ENCODE data around the gene MAGI2. TPM values are rescaled to one million over a fixed set of nuclear protein-coding genes. Genes with fewer than 3 reads are reported as not detected.
A peak's percentile ranks its signal among the peaks of the same experiment; 100 is the strongest.

MAGI2 gene
- total and polyA plus RNA-seq, 4 donors, result 43.4 to 61.3 (median 50.1) TPM

- H3K27me3 ChIP-seq (ENCODE audit: control insufficient read depth, insufficient read depth, low read length), result no peaks in the 10 kb centered on the region
- peaks cover 4% of the 10 kb centered on the region for H3K4me1 ChIP-seq (ENCODE audit: control insufficient read depth, insufficient read depth, low read length)
- DNase-seq (ENCODE audit: low read depth in 4 of 6, low spot score in 6 of 6), result no peak
- H3K4me3 ChIP-seq (ENCODE audit: low read depth, low read length), result no peak overlapping the region
- H3K27ac ChIP-seq (ENCODE audit: low read depth, low read length), result no peak overlapping the region
- no peaks in the 10 kb centered on the region for H3K9me3 ChIP-seq (ENCODE audit: control insufficient read depth, insufficient read depth, low read length)
- WGBS (ENCODE audit: insufficient coverage), result no CpG with 5 or more reads among the region's 1 CpG
- peaks cover 5% of the 10 kb centered on the region for H3K36me3 ChIP-seq (ENCODE audit: control insufficient read depth, insufficient read depth, low read length)
These were observed 1397.9 kb downstream of the MAGI2 start for GRCh38 chr7:78055599-78055998.

GRCh38 chr7:78055001-78055573 is 1398.4 kb downstream of the MAGI2 start:
- no peaks in the 10 kb centered on the region for H3K27me3 ChIP-seq (ENCODE audit: control insufficient read depth, insufficient read depth, low read length)
- H3K36me3 ChIP-seq (ENCODE audit: control insufficient read depth, insufficient read depth, low read length), result peaks cover 5% of the 10 kb centered on the region
- H3K4me3 ChIP-seq (ENCODE audit: low read depth, low read length), result no peak overlapping the region
- H3K27ac ChIP-seq (ENCODE audit: low read depth, low read length), result no peak overlapping the region
- DNase-seq (ENCODE audit: low read depth in 4 of 6, low spot score in 6 of 6), result peak in 1 of 6 donors; percentile 64
- peaks cover 4% of the 10 kb centered on the region for H3K4me1 ChIP-seq (ENCODE audit: control insufficient read depth, insufficient read depth, low read length)
- no CpG with 5 or more reads among the region's 3 CpGs for WGBS (ENCODE audit: insufficient coverage)
- no peaks in the 10 kb centered on the region for H3K9me3 ChIP-seq (ENCODE audit: control insufficient read depth, insufficient read depth, low read length)

- peaks cover 4% of the 10 kb centered on the region for H3K4me1 ChIP-seq (ENCODE audit: control insufficient read depth, insufficient read depth, low read length)
- 53% methylated on average over 4 of the region's 7 CpGs for WGBS (ENCODE audit: insufficient coverage)
- H3K27ac ChIP-seq (ENCODE audit: low read depth, low read length), result no peak overlapping the region
- DNase-seq (ENCODE audit: low read depth in 4 of 6, low spot score in 6 of 6), result no peak
- H3K9me3 ChIP-seq (ENCODE audit: control insufficient read depth, insufficient read depth, low read length), result no peaks in the 10 kb centered on the region
- H3K36me3 ChIP-seq (ENCODE audit: control insufficient read depth, insufficient read depth, low read length), result peaks cover 5% of the 10 kb centered on the region
- no peak overlapping the region for H3K4me3 ChIP-seq (ENCODE audit: low read depth, low read length)
- no peaks in the 10 kb centered on the region for H3K27me3 ChIP-seq (ENCODE audit: control insufficient read depth, insufficient read depth, low read length)
These were observed 1401.4 kb downstream of the MAGI2 start for GRCh38 chr7:78052112-78052511.

DNA sequence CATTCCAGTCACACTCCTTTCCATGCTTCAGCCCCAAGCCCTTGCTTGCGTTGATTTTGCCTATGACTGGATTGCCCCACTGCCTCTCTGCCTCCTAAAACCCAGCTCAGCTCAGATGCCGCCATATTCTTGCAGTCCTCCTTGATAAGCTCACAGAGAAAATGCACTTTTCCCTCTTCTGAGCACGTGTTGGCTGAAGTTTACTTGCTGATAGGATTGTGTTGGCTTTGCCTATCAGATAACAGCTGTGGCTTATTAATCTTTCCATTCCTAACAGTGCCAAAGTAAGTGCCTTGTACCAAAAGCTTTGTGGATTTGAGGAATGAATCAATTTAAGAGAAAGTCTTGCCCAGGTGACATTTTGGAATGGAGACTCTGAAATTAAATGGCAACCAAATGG is 1405.7 kb downstream of the MAGI2 start:
- H3K4me1 ChIP-seq (ENCODE audit: control insufficient read depth, insufficient read depth, low read length), result peaks cover 4% of the 10 kb centered on the region
- H3K4me3 ChIP-seq (ENCODE audit: low read depth, low read length), result no peak overlapping the region
- peaks cover 5% of the 10 kb centered on the region for H3K36me3 ChIP-seq (ENCODE audit: control insufficient read depth, insufficient read depth, low read length)
- H3K9me3 ChIP-seq (ENCODE audit: control insufficient read depth, insufficient read depth, low read length), result no peaks in the 10 kb centered on the region
- no peaks in the 10 kb centered on the region for H3K27me3 ChIP-seq (ENCODE audit: control insufficient read depth, insufficient read depth, low read length)
- DNase-seq (ENCODE audit: low read depth in 4 of 6, low spot score in 6 of 6), result no peak
- 100% methylated on average over 1 of the region's 3 CpGs for WGBS (ENCODE audit: insufficient coverage)
- no peak overlapping the region for H3K27ac ChIP-seq (ENCODE audit: low read depth, low read length)

- H3K4me1 ChIP-seq (ENCODE audit: control insufficient read depth, insufficient read depth, low read length), result peaks cover 6% of the 10 kb centered on the region
- H3K4me3 ChIP-seq (ENCODE audit: low read depth, low read length), result no peak overlapping the region
- no peak for DNase-seq (ENCODE audit: low read depth in 4 of 6, low spot score in 6 of 6)
- H3K27me3 ChIP-seq (ENCODE audit: control insufficient read depth, insufficient read depth, low read length), result no peaks in the 10 kb centered on the region
- no peaks in the 10 kb centered on the region for H3K9me3 ChIP-seq (ENCODE audit: control insufficient read depth, insufficient read depth, low read length)
- WGBS (ENCODE audit: insufficient coverage), result no CpG with 5 or more reads among the region's 2 CpGs
- peaks cover 5% of the 10 kb centered on the region for H3K36me3 ChIP-seq (ENCODE audit: control insufficient read depth, insufficient read depth, low read length)
- no peak overlapping the region for H3K27ac ChIP-seq (ENCODE audit: low read depth, low read length)
These were observed 1410.3 kb downstream of the MAGI2 start for GRCh38 chr7:78043159-78043558.

DNA sequence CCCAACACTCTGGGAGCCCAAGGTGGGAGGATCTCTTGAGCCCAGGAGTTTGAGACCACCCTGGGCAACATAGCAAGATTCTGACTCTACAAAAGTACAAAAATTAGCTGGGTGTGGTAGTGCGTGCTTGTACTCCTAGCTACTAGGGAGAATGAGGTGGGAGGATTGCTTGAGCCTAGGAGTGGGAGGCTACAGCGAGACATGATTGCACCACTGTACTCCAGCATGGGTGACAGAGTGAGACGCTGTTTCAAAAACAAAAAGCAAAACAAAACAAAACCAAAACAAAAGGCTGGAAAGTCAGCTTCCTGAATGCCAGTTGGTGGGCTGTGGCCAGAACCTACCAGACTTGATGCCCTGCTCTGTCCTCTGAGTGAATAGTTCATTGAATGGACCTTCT is 1412.0 kb downstream of the MAGI2 start:
- DNase-seq (ENCODE audit: low read depth in 4 of 6, low spot score in 6 of 6), result no peak

DNA sequence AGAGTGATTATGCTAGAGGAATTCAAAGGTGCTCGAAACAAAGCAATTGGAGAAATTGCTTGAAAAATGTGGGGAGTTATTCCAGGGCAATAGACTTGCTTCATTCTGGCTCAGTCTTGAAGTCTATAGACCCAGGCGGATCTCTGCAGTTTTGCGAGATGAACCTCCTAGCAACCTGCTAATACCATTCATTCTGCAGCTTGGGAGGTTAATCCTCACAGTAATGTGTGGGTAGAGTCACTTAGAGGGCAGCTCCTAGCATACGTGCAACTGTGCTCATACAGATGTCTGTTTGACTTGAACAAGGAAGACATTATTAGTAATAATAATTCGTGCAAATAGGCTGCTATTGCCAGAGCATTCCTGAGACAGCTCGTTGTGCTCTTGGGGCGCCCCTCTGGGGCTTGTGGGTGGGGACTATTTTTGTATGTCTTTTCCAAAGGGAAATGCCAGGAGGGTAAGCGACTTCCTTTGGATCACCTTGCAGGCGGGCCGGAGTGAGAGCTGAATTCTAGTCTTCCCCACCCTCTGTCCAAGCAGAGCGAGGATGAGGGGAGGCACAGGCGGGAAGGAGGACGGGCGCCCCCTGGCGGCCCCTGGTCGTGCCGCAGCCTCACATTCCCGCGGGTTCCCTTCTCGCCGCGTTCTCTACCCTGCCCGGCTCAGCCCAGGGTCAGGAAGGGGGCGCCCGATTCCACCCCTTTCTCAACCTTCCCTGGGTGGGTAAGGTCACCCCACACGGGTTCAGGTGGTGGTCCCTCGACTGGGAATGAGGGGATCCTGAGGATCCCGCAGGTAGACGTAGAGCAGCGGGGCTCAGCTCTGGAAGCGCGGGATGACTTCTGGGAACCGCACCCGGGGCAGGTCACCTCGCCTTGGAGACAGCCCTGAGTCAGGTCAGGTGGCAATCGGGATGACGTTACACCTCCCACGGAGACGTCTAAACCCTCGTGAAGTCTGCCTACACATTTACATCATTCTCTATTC is 1413.4 kb downstream of the MAGI2 start:
- Histone ChIP-seq H3K36me3 (ENCODE audit: control insufficient read depth, insufficient read depth, low read length) (peaks cover 7% of the 10 kb centered on the region), H3K4me3 (ENCODE audit: low read depth, low read length) (no peak overlapping the region), H3K27ac (ENCODE audit: low read depth, low read length) (no peak overlapping the region), H3K27me3 (ENCODE audit: control insufficient read depth, insufficient read depth, low read length) (no peaks in the 10 kb centered on the region), H3K4me1 (ENCODE audit: control insufficient read depth, insufficient read depth, low read length) (peaks cover 6% of the 10 kb centered on the region), H3K9me3 (ENCODE audit: control insufficient read depth, insufficient read depth, low read length) (no peaks in the 10 kb centered on the region)
- DNase-seq (ENCODE audit: low read depth in 4 of 6, low spot score in 6 of 6), result no peak
- WGBS (ENCODE audit: insufficient coverage), result 54% methylated on average over 33 of the region's 40 CpGs

More for the DNA sequence above, 1412.0 kb downstream of the MAGI2 start:
- H3K27me3 ChIP-seq (ENCODE audit: control insufficient read depth, insufficient read depth, low read length), result no peaks in the 10 kb centered on the region
- peaks cover 6% of the 10 kb centered on the region for H3K4me1 ChIP-seq (ENCODE audit: control insufficient read depth, insufficient read depth, low read length)
- WGBS (ENCODE audit: insufficient coverage), result 100% methylated on average over 1 of the region's 3 CpGs
- no peak overlapping the region for H3K4me3 ChIP-seq (ENCODE audit: low read depth, low read length)
- H3K9me3 ChIP-seq (ENCODE audit: control insufficient read depth, insufficient read depth, low read length), result no peaks in the 10 kb centered on the region
- H3K27ac ChIP-seq (ENCODE audit: low read depth, low read length), result no peak overlapping the region
- H3K36me3 ChIP-seq (ENCODE audit: control insufficient read depth, insufficient read depth, low read length), result peaks cover 5% of the 10 kb centered on the region

DNA sequence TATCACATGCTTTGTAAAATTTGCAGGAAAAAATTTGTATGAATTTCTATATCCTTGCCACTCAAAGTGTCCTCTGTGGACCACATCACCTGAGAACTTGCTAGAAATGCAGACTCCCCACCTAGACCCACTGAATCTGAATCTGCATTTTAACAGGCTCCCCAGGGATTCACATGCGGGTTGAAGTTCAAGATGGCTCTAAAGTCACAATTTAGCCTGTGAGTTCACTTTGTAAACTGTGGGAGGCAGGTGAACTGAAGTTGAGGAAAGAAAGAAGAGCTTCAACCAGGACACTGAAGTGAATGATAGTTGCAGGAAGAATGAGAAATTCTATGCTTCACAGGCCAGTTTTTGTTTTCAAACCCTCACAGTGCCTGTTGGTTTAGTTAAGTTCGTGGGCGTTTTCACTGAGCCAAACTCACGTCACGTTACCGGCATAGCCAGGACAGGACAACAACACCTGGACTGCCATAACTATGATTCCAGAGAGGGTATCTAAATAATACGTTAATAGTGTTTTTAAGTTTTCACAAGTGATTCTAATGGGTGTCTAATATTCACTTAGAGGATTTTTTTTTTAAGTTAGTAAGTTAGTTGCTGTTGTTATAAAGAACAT is 1414.9 kb downstream of the MAGI2 start:
- Histone ChIP-seq H3K27ac (ENCODE audit: low read depth, low read length) (no peak overlapping the region), H3K36me3 (ENCODE audit: control insufficient read depth, insufficient read depth, low read length) (peaks cover 11% of the 10 kb centered on the region), H3K27me3 (ENCODE audit: control insufficient read depth, insufficient read depth, low read length) (no peaks in the 10 kb centered on the region), H3K4me1 (ENCODE audit: control insufficient read depth, insufficient read depth, low read length) (peaks cover 6% of the 10 kb centered on the region), H3K9me3 (ENCODE audit: control insufficient read depth, insufficient read depth, low read length) (no peaks in the 10 kb centered on the region), H3K4me3 (ENCODE audit: low read depth, low read length) (no peak overlapping the region)
- no peak for DNase-seq (ENCODE audit: low read depth in 4 of 6, low spot score in 6 of 6)
- 50% methylated on average over 2 of the region's 7 CpGs for WGBS (ENCODE audit: insufficient coverage)

- Histone ChIP-seq H3K9me3 (ENCODE audit: control insufficient read depth, insufficient read depth, low read length) (no peaks in the 10 kb centered on the region), H3K27ac (ENCODE audit: low read depth, low read length) (no peak overlapping the region)
- WGBS (ENCODE audit: insufficient coverage), result 64% methylated on average over 3 of the region's 4 CpGs
These were observed 1415.9 kb downstream of the MAGI2 start for GRCh38 chr7:78037603-78038002.

More at GRCh38 chr7:78037603-78038002, 1415.9 kb downstream of the MAGI2 start:
- no peak for DNase-seq (ENCODE audit: low read depth in 4 of 6, low spot score in 6 of 6)
- Histone ChIP-seq H3K4me3 (ENCODE audit: low read depth, low read length) (no peak overlapping the region), H3K27me3 (ENCODE audit: control insufficient read depth, insufficient read depth, low read length) (no peaks in the 10 kb centered on the region), H3K4me1 (ENCODE audit: control insufficient read depth, insufficient read depth, low read length) (peaks cover 6% of the 10 kb centered on the region), H3K36me3 (ENCODE audit: control insufficient read depth, insufficient read depth, low read length) (peaks cover 11% of the 10 kb centered on the region)

All from spinal cord (tissue), 10 donors.